H9 (cell line): Measurements from ENCODE around the gene OR2F1. TPM values are rescaled to one million over a fixed set of nuclear protein-coding genes. Genes with fewer than 3 reads are reported as not detected.

Experiments
- DNase-seq: peaks from one replicate; pipeline ENCODE4 v3.0.0-alpha.2; 2017
- H2AFZ ChIP-seq: one replicate; pipeline ENCODE4 v1.6.1; 2013; ENCODE audit warnings: mild to moderate bottlenecking, low read length, control low read depth, moderate library complexity
- H2AK5ac ChIP-seq: 2 replicates; pipeline ENCODE4 v1.6.1; 2013; ENCODE audit warnings: low read length, control low read depth, mixed read lengths; ENCODE audit not compliant: insufficient read length
- H2BK120ac ChIP-seq: one replicate; pipeline ENCODE4 v1.6.1; 2013; ENCODE audit warnings: low read depth, mild to moderate bottlenecking, low read length, control low read depth, inconsistent platforms; ENCODE audit not compliant: poor library complexity, severe bottlenecking
- H2BK12ac ChIP-seq: 2 replicates; pipeline ENCODE4 v1.6.1; 2013; ENCODE audit warnings: low read length, control low read depth, mixed read lengths, low read depth; ENCODE audit not compliant: insufficient read length
- H2BK15ac ChIP-seq: 2 replicates; pipeline ENCODE4 v1.6.1; 2013; ENCODE audit warnings: low read depth, low read length, control low read depth
- H2BK20ac ChIP-seq: one replicate; pipeline ENCODE4 v1.6.1; 2013; ENCODE audit warnings: low read depth, mild to moderate bottlenecking, low read length, control low read depth, inconsistent platforms; ENCODE audit not compliant: poor library complexity, severe bottlenecking
- H2BK5ac ChIP-seq: 2 replicates; pipeline ENCODE4 v1.6.1; 2013; ENCODE audit warnings: low read length, control low read depth, mixed read lengths; ENCODE audit not compliant: insufficient read length
- H3K14ac ChIP-seq: 2 replicates; pipeline ENCODE4 v1.6.1; 2013; ENCODE audit warnings: low read length, control low read depth; ENCODE audit not compliant: insufficient read depth
- H3K18ac ChIP-seq: 2 replicates; pipeline ENCODE4 v1.6.1; 2013; ENCODE audit warnings: low read depth, mild to moderate bottlenecking, mixed read lengths, low read length, control low read depth; ENCODE audit not compliant: insufficient read length
- H3K23ac ChIP-seq: 2 replicates; pipeline ENCODE4 v1.6.1; 2013; ENCODE audit warnings: low read length, control low read depth, mixed read lengths, low read depth; ENCODE audit not compliant: insufficient read length
- H3K23me2 ChIP-seq: 2 replicates; pipeline ENCODE4 v1.6.1; 2013; ENCODE audit warnings: low read depth, mild to moderate bottlenecking, mixed read lengths, low read length, control low read depth; ENCODE audit not compliant: insufficient read length, poor library complexity, severe bottlenecking
- H3K27ac ChIP-seq: 2 replicates; pipeline ENCODE4 v1.5.1; 2013; ENCODE audit warnings: low read length, control low read depth, mixed read lengths, low read depth; ENCODE audit not compliant: insufficient read length
- H3K27me3 ChIP-seq: 2 replicates; pipeline ENCODE4 v1.6.1; 2013; ENCODE audit warnings: low read length, control low read depth, inconsistent platforms; ENCODE audit not compliant: insufficient read depth
- H3K4ac ChIP-seq: 2 replicates; pipeline ENCODE4 v1.6.1; 2013; ENCODE audit warnings: low read depth, mild to moderate bottlenecking, control low read depth, inconsistent platforms, low read length, moderate library complexity
- H3K4me1 ChIP-seq: 2 replicates; pipeline ENCODE4 v1.6.1; 2013; ENCODE audit warnings: low read length, control low read depth, inconsistent platforms; ENCODE audit not compliant: insufficient read depth
- H3K4me2 ChIP-seq: 2 replicates; pipeline ENCODE4 v1.6.1; 2013; ENCODE audit warnings: low read length, control low read depth, mixed read lengths; ENCODE audit not compliant: insufficient read length, insufficient read depth
- H3K56ac ChIP-seq: 2 replicates; pipeline ENCODE4 v1.6.1; 2013; ENCODE audit warnings: low read depth, mild to moderate bottlenecking, mixed read lengths, low read length, control low read depth; ENCODE audit not compliant: insufficient read length
- H3K79me1 ChIP-seq: 2 replicates; pipeline ENCODE4 v1.6.1; 2013; ENCODE audit warnings: low read depth, mild to moderate bottlenecking, moderate library complexity, low read length, control low read depth, inconsistent platforms; ENCODE audit not compliant: insufficient read depth, poor library complexity, severe bottlenecking
- H3K79me2 ChIP-seq: 2 replicates; pipeline ENCODE4 v1.6.1; 2013; ENCODE audit warnings: low read length, control low read depth, inconsistent platforms; ENCODE audit not compliant: insufficient read depth
- H3K9ac ChIP-seq: 2 replicates; pipeline ENCODE4 v1.6.1; 2013; ENCODE audit warnings: low read length, control low read depth, mixed read lengths; ENCODE audit not compliant: insufficient read length; ENCODE audit errors: extremely low read depth
- H3K9me3 ChIP-seq: one replicate; pipeline ENCODE4 v1.6.1; 2013; ENCODE audit warnings: low read depth, low read length, inconsistent platforms; ENCODE audit not compliant: control insufficient read depth
- H3T11ph ChIP-seq: one replicate; pipeline ENCODE4 v1.6.1; 2013; ENCODE audit warnings: mild to moderate bottlenecking, low read length, control low read depth, inconsistent platforms
- H4K20me1 ChIP-seq: one replicate; pipeline ENCODE4 v1.6.1; 2013; ENCODE audit not compliant: control insufficient read depth, insufficient read length, insufficient read depth
- H4K5ac ChIP-seq: 2 replicates; pipeline ENCODE4 v1.6.1; 2013; ENCODE audit warnings: low read depth, mild to moderate bottlenecking, mixed read lengths, low read length, control low read depth; ENCODE audit not compliant: insufficient read length
- H4K8ac ChIP-seq: replicated peaks from 2 replicates; pipeline ENCODE4 v1.6.1; 2013; ENCODE audit warnings: low read length, control low read depth, mixed read lengths, low read depth; ENCODE audit not compliant: insufficient read length
- H4K91ac ChIP-seq: 2 replicates; pipeline ENCODE4 v1.6.1; 2013; ENCODE audit warnings: low read depth, mild to moderate bottlenecking, moderate library complexity, mixed read lengths, low read length, control low read depth; ENCODE audit not compliant: insufficient read length
- H3K27ac Mint-ChIP-seq, 3 experiments: 2 replicates in 2 of 3; 3 replicates in 1 of 3; pipeline ENCODE4 v1.8.0; 2020 to 2021; ENCODE audit warnings: mixed read lengths in 3 of 3, mild to moderate bottlenecking in 1 of 3, moderate library complexity in 1 of 3
- H3K27me3 Mint-ChIP-seq: 2 replicates; pipeline ENCODE4 v1.8.0; 2021; ENCODE audit warnings: low read depth, mild to moderate bottlenecking, moderate library complexity, mixed read lengths
- H3K36me3 Mint-ChIP-seq, 3 experiments: 2 replicates in 2 of 3; 3 replicates in 1 of 3; pipeline ENCODE4 v1.8.0; 2020 to 2021; ENCODE audit warnings: low read depth in 3 of 3, mixed read lengths in 3 of 3; ENCODE audit not compliant: insufficient read depth in 1 of 3
- H3K4me1 Mint-ChIP-seq, 2 experiments: 2 replicates each; pipeline ENCODE4 v1.8.0; 2020; ENCODE audit warnings: mixed read lengths in 2 of 2
- H3K4me3 Mint-ChIP-seq, 2 experiments: 2 replicates in 1 of 2; 3 replicates in 1 of 2; pipeline ENCODE4 v1.8.0; 2020 to 2021; ENCODE audit warnings: mild to moderate bottlenecking in 2 of 2, mixed read lengths in 2 of 2, moderate library complexity in 1 of 2
- H3K9me3 Mint-ChIP-seq, 2 experiments: 2 replicates in 1 of 2; 3 replicates in 1 of 2; pipeline ENCODE4 v1.8.0; 2020; ENCODE audit warnings: mild to moderate bottlenecking in 2 of 2, mixed read lengths in 2 of 2, moderate library complexity in 1 of 2
- WGBS: extraction: QIAGEN DNeasy Blood & Tissue Kit; methylation state at CpG from one replicate; pipeline ENCODE4 v1.1.7; 2013; ENCODE audit warnings: missing lambda C conversion rate, low lambda C conversion rate, mixed read lengths; ENCODE audit not compliant: insufficient read length; ENCODE audit errors: extremely low coverage; 5-methylcytosine and 5-hydroxymethylcytosine counted together
- total RNA-seq: library from RNA; stranded (reverse); gene quantifications from 2 replicates; pipeline ENCODE4 v1.2.1, GENCODE V29; 2021
- TF ChIP-seq, protein P1 (sequence below): fragments of 200-600 bp; sonication (generic); conservative IDR thresholded peaks from 3 replicates; pipeline ENCODE4 v1.8.0; 2021; ENCODE audit warnings: antibody characterized with exemption, mild to moderate bottlenecking

Gene OR2F1
- total RNA-seq, 1 experiment from 2014 or later: not detected

DNA sequence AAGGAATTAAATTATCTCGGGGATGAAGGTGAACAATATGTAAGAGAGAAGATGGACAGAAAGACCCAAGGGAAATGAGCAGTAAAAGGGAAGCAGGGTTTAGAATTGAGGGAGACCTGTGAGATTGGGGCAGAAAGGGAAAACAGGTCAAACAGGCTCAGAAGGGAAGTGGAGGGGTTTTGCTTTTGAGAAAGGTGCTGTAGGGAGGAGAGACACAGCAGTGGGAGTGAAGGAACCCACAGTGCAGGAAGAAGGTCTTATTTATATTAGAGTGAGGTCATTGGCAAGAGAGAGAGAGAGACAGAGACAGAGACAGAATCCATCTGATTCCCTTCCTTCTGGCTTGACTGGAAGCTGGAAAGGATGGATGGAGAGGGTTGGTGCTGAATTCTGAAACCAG, 49.1 kb upstream of the OR2F1 start:
- no peak overlapping the region for H2BK5ac ChIP-seq
- H3K4ac ChIP-seq: no peak overlapping the region
- H3K27ac ChIP-seq: no peak overlapping the region
- H3K4me3 Mint-ChIP-seq: peak overlapping the region in 1 of 2 experiments; percentile 58; a peak in 2 of 5 replicates
- no peaks in the 10 kb centered on the region for H3K27me3 ChIP-seq
- no peak overlapping the region for H2BK20ac ChIP-seq
- no peak overlapping the region for H3K9ac ChIP-seq
- H4K91ac ChIP-seq: no peak overlapping the region
- H3K79me1 ChIP-seq: no peaks in the 10 kb centered on the region
- H3K36me3 Mint-ChIP-seq: no peaks in the 10 kb centered on the region
- peaks cover 9% of the 10 kb centered on the region for H3K27me3 Mint-ChIP-seq
- no peaks in the 10 kb centered on the region; a peak in 1 of 5 replicates for H3K9me3 Mint-ChIP-seq
- no peaks in the 10 kb centered on the region for H3K9me3 ChIP-seq
- H4K8ac ChIP-seq: no peak overlapping the region
- H4K20me1 ChIP-seq: no peaks in the 10 kb centered on the region
- H3K4me1 Mint-ChIP-seq: peaks cover 49 to 51% of the 10 kb centered on the region in 2 experiments
- H4K5ac ChIP-seq: no peak overlapping the region
- TF ChIP-seq, protein P1, sequence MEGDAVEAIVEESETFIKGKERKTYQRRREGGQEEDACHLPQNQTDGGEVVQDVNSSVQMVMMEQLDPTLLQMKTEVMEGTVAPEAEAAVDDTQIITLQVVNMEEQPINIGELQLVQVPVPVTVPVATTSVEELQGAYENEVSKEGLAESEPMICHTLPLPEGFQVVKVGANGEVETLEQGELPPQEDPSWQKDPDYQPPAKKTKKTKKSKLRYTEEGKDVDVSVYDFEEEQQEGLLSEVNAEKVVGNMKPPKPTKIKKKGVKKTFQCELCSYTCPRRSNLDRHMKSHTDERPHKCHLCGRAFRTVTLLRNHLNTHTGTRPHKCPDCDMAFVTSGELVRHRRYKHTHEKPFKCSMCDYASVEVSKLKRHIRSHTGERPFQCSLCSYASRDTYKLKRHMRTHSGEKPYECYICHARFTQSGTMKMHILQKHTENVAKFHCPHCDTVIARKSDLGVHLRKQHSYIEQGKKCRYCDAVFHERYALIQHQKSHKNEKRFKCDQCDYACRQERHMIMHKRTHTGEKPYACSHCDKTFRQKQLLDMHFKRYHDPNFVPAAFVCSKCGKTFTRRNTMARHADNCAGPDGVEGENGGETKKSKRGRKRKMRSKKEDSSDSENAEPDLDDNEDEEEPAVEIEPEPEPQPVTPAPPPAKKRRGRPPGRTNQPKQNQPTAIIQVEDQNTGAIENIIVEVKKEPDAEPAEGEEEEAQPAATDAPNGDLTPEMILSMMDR: no peak
- H2AK5ac ChIP-seq: no peak overlapping the region
- no peak overlapping the region for H3K23ac ChIP-seq
- no peak for DNase-seq
- peaks cover 5% of the 10 kb centered on the region; the same call in 1 of the 2 replicates for H3K4me1 ChIP-seq
- no peak overlapping the region for H3K14ac ChIP-seq
- no CpG with 5 or more reads among the region's 1 CpG for WGBS
- no peak overlapping the region for H2BK12ac ChIP-seq
- peak overlapping the region in 1 of 3 experiments; percentile 3; a peak in 1 of 7 replicates for H3K27ac Mint-ChIP-seq
- H3K23me2 ChIP-seq: peaks cover 7% of the 10 kb centered on the region
- H2AFZ ChIP-seq: no peak overlapping the region
- H3K18ac ChIP-seq: no peak overlapping the region
- H3T11ph ChIP-seq: no peak overlapping the region
- H2BK15ac ChIP-seq: no peak overlapping the region
- no peak overlapping the region for H3K4me2 ChIP-seq
- no peak overlapping the region for H3K56ac ChIP-seq
- peaks cover 5% of the 10 kb centered on the region; the same call in 1 of the 2 replicates for H3K79me2 ChIP-seq
- no peak overlapping the region for H2BK120ac ChIP-seq
